Stimulated activated CD4-positive, alpha-beta T cell treated with anti-CD3 and anti-CD28 coated beads, Interleukin-2, amount 100 ng/mL, for 4 hours (primary cell): Measurements from ENCODE around the gene KAZN.

Source experiments
- DNase-seq: peaks from one replicate; pipeline ENCODE4 v3.0.0-alpha.2; 2020; ENCODE audit warnings: low read depth

Gene KAZN

GRCh38 chr1:15096293-15096692 lies 497.8 kb downstream of the KAZN start:
- DNase-seq: no peak

GRCh38 chr1:15098176-15099125 lies 500.0 kb downstream of the KAZN start:
- no peak for DNase-seq

GRCh38 chr1:15099441-15100120 lies 501.1 kb downstream of the KAZN start:
- DNase-seq: no peak

- peak; percentile 15 for DNase-seq
Observed at GRCh38 chr1:15100121-15100879, 501.8 kb downstream of the KAZN start.

- DNase-seq: no peak
Observed at GRCh38 chr1:15100880-15101760, 502.6 kb downstream of the KAZN start.

- no peak for DNase-seq
Observed at GRCh38 chr1:15101801-15102200, 503.3 kb downstream of the KAZN start.

GRCh38 chr1:15102646-15103045 lies 504.2 kb downstream of the KAZN start:
- DNase-seq: no peak

- DNase-seq: no peak
Observed at GRCh38 chr1:15103211-15103610, 504.7 kb downstream of the KAZN start.

- no peak for DNase-seq
Observed at GRCh38 chr1:15103906-15104305, 505.4 kb downstream of the KAZN start.

GRCh38 chr1:15104768-15105167 lies 506.3 kb downstream of the KAZN start:
- DNase-seq: no peak

GRCh38 chr1:15106608-15107007 lies 508.1 kb downstream of the KAZN start:
- no peak for DNase-seq

- no peak for DNase-seq
Observed at GRCh38 chr1:15107058-15107687, 508.7 kb downstream of the KAZN start.

GRCh38 chr1:15107911-15108310 lies 509.4 kb downstream of the KAZN start:
- no peak for DNase-seq

GRCh38 chr1:15110128-15110866 lies 511.8 kb downstream of the KAZN start:
- DNase-seq: no peak

- DNase-seq: no peak
Observed at GRCh38 chr1:15110867-15111230, 512.4 kb downstream of the KAZN start.

- DNase-seq: no peak
Observed at GRCh38 chr1:15113146-15113545, 514.7 kb downstream of the KAZN start.

- DNase-seq: no peak
Observed at GRCh38 chr1:15114884-15115283, 516.4 kb downstream of the KAZN start.

GRCh38 chr1:15115542-15116330 lies 517.3 kb downstream of the KAZN start:
- DNase-seq: no peak

- DNase-seq: no peak
Observed at GRCh38 chr1:15116966-15117365, 518.5 kb downstream of the KAZN start.
